Neuron (in vitro differentiated cells): ENCODE measurements around the gene PPP4R2.

ENCODE experiments used
- H2AFZ ChIP-seq: one replicate; pipeline ENCODE4 v1.6.1; 2013; ENCODE audit warnings: low read depth, mild to moderate bottlenecking, inconsistent platforms, low read length, moderate library complexity
- H3K27me3 ChIP-seq: one replicate; pipeline ENCODE4 v1.6.1; 2013; ENCODE audit warnings: low read length; ENCODE audit not compliant: insufficient read depth
- H3K36me3 ChIP-seq: one replicate; pipeline ENCODE4 v1.6.1; 2013; ENCODE audit warnings: low read length; ENCODE audit not compliant: insufficient read depth
- H3K4me1 ChIP-seq: one replicate; pipeline ENCODE4 v1.6.1; 2013; ENCODE audit warnings: low read length; ENCODE audit not compliant: insufficient read depth
- H3K4me3 ChIP-seq: 2 replicates; pipeline ENCODE4 v1.5.1; 2013; ENCODE audit warnings: mild to moderate bottlenecking, low read length, moderate library complexity
- H3K9me3 ChIP-seq: one replicate; pipeline ENCODE4 v1.6.1; 2013; ENCODE audit warnings: low read length

PPP4R2 gene

DNA sequence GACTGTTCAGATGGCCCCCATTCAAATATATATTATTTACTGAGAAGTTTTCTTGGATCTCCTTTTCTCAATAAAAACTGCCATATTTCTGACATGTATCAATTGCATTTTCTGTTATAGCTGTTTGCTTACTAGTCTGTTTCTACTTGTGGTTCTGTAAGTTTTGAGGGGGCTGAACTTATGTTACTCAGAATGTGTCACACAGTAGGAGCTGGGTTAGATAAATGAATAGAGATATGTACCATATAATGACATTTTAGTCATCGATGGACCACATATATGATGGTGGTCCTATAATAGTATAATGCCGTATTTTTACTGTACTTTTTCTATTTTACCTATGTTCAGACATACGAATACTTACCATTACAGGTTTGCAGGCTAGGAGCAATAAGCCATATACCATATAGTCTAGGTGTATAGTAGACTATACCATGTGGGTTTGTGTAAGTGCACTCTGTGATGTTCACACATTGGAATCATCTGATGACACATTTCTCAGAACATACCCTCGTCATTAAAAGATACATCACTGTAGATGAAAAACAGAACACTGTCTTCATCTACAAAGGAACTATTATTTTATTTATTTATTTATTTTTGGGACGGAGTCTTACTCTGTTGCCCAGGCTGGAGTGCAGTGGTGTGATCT lies 22.3 kb downstream of the PPP4R2 start:
- Histone ChIP-seq H3K27me3 (no peaks in the 10 kb centered on the region), H3K4me1 (no peaks in the 10 kb centered on the region), H3K9me3 (no peaks in the 10 kb centered on the region), H3K36me3 (peaks cover 9% of the 10 kb centered on the region), H3K4me3 (no peak overlapping the region), H2AFZ (no peak overlapping the region)

GRCh38 chr3:73021301-73021835 lies 24.8 kb downstream of the PPP4R2 start:
- Histone ChIP-seq H3K36me3 (peaks cover 6% of the 10 kb centered on the region), H3K4me3 (no peak overlapping the region), H2AFZ (no peak overlapping the region), H3K9me3 (no peaks in the 10 kb centered on the region), H3K27me3 (no peaks in the 10 kb centered on the region), H3K4me1 (peaks cover 8% of the 10 kb centered on the region)

GRCh38 chr3:73024836-73025235 lies 28.2 kb downstream of the PPP4R2 start:
- Histone ChIP-seq H2AFZ (no peak overlapping the region), H3K36me3 (peaks cover 7% of the 10 kb centered on the region), H3K4me1 (peaks cover 10% of the 10 kb centered on the region), H3K27me3 (no peaks in the 10 kb centered on the region), H3K4me3 (no peak overlapping the region), H3K9me3 (no peaks in the 10 kb centered on the region)

DNA sequence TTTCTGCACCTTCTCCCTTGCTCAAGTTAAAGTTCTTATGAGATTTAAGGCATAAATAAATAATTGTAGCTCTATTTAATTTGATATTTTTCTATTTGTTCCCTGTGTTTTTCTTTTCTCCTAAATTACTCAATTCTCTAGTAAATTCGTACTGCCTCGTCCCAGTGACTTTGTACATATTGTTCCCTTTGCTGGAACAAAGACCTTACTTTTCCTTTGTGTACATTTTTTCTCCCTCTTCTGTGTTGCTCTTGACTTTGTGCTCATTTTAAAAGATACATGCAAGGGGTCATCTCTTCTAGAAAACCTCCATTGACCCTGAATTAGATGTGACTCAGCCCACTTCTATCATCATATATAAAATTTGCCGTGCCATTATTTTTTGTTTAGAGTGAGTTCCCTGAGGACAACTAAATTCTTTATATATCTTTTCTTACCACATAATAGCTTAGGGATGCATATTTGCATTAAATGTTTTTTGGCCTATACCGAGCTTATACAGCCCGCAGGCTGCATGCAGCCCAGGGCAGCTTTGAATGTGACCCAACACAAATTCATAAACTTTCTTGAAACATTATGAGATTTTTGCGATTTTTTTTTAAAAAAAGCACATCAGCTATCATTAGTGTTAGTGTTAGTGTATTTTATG lies 29.6 kb downstream of the PPP4R2 start:
- no peaks in the 10 kb centered on the region for H3K9me3 ChIP-seq
- H3K4me3 ChIP-seq = no peak overlapping the region
- H3K36me3 ChIP-seq = peaks cover 9% of the 10 kb centered on the region
- no peaks in the 10 kb centered on the region for H3K27me3 ChIP-seq
- H2AFZ ChIP-seq = no peak overlapping the region
- H3K4me1 ChIP-seq = peaks cover 10% of the 10 kb centered on the region

DNA sequence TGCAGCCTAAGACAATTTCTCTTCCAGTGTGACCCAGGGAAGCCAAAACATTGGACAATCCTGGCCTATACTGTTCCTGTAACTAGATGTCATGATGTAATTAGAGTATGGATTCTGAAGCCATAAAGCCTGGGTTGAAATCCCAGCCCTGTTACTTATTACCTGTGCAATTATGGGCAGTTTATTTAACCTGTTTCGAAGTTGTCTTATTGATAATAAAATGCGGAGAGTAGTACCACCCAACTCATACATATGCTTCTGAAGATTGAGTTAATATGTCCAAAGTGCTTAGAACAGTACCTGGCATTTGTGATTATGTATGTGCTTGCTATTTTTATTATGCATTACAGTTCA lies 30.1 kb downstream of the PPP4R2 start:
- peaks cover 9% of the 10 kb centered on the region for H3K36me3 ChIP-seq
- H3K4me3 ChIP-seq = no peak overlapping the region
- no peak overlapping the region for H2AFZ ChIP-seq
- peaks cover 10% of the 10 kb centered on the region for H3K4me1 ChIP-seq
- no peaks in the 10 kb centered on the region for H3K27me3 ChIP-seq
- no peaks in the 10 kb centered on the region for H3K9me3 ChIP-seq

GRCh38 chr3:73028803-73029202 lies 32.2 kb downstream of the PPP4R2 start:
- no peaks in the 10 kb centered on the region for H3K27me3 ChIP-seq
- H2AFZ ChIP-seq = no peak overlapping the region
- no peak overlapping the region for H3K4me3 ChIP-seq
- H3K9me3 ChIP-seq = no peaks in the 10 kb centered on the region
- peaks cover 9% of the 10 kb centered on the region for H3K36me3 ChIP-seq
- H3K4me1 ChIP-seq = peaks cover 10% of the 10 kb centered on the region

DNA sequence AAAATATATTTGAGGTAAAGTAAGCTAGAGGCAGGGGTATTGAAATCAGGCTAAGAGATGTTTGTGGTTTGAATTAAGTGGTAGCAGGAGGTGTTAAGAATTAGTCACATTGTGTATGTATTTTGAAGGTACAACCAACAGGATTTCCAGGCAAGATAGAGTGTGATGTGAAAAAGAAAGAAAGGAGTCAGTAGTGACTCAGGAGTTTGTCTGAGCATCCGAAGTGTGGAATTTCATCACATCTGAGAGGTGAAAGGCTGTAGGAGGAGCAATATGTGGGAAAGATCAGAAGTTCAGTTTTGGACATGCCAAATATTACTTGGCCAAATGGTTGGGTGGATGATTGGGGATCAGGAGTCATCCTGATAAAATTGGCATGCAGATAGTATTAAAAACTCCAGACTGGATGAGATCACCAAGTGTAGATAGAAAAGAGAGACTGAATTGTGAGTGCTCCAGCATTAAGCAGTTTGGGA lies 32.7 kb downstream of the PPP4R2 start:
- H3K4me1 ChIP-seq = peaks cover 10% of the 10 kb centered on the region
- no peak overlapping the region for H2AFZ ChIP-seq
- peaks cover 9% of the 10 kb centered on the region for H3K36me3 ChIP-seq
- no peaks in the 10 kb centered on the region for H3K9me3 ChIP-seq
- no peaks in the 10 kb centered on the region for H3K27me3 ChIP-seq
- H3K4me3 ChIP-seq = no peak overlapping the region

DNA sequence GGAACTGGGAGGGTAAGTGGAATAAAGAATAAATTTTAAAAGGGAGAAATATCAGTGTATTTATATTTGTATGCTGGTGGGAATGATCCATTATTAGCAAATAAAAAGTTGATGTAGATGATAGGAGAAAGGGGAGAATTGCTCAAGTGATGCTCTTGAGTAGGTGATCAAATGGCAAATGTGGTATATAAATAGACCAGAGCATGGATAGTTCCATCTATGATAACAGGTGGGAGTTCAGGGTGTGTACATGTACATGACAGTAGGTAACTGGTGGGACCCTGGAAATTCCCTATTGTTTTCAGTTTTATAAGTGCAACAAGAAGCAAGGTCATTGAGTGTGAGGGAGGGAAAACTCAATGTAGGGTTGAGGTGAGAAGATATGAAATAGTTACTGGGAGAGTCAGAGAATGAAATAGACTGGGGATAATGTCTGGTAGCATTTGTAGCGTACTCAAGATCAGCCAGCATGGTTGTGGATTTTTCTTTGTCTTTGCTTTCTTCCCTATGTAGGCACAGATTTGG lies 33.5 kb downstream of the PPP4R2 start:
- H3K4me3 ChIP-seq = no peak overlapping the region
- no peaks in the 10 kb centered on the region for H3K9me3 ChIP-seq
- H3K36me3 ChIP-seq = peaks cover 9% of the 10 kb centered on the region
- no peak overlapping the region for H2AFZ ChIP-seq
- H3K4me1 ChIP-seq = peaks cover 10% of the 10 kb centered on the region
- H3K27me3 ChIP-seq = no peaks in the 10 kb centered on the region

DNA sequence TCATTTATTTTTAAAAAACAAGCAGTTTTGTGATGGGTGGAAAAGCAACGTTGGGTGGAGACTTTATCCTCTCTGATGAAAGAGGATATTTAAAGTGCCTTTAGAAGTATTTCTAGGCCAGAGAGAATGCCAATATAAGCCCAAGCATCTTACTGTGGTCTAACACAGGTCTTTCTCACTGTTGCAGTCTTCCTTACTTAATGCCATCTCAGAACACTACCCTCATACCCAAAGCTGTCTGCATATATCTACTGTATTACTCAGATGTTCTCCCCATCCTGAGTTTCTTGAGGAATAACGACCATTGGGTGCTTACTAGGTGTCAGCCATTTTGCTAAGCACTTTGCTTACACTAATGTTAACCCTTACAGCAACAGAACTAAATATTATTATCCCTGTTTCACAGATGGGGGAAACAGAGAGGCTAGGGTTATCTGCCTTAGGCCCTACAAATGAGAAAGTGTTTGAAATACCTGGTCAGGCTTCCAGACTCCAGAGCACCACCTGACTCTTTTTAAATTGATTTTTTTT lies 35.0 kb downstream of the PPP4R2 start:
- Histone ChIP-seq H3K4me3 (no peak overlapping the region), H3K36me3 (peaks cover 9% of the 10 kb centered on the region), H3K4me1 (no peaks in the 10 kb centered on the region), H3K27me3 (no peaks in the 10 kb centered on the region), H2AFZ (no peak overlapping the region), H3K9me3 (no peaks in the 10 kb centered on the region)

DNA sequence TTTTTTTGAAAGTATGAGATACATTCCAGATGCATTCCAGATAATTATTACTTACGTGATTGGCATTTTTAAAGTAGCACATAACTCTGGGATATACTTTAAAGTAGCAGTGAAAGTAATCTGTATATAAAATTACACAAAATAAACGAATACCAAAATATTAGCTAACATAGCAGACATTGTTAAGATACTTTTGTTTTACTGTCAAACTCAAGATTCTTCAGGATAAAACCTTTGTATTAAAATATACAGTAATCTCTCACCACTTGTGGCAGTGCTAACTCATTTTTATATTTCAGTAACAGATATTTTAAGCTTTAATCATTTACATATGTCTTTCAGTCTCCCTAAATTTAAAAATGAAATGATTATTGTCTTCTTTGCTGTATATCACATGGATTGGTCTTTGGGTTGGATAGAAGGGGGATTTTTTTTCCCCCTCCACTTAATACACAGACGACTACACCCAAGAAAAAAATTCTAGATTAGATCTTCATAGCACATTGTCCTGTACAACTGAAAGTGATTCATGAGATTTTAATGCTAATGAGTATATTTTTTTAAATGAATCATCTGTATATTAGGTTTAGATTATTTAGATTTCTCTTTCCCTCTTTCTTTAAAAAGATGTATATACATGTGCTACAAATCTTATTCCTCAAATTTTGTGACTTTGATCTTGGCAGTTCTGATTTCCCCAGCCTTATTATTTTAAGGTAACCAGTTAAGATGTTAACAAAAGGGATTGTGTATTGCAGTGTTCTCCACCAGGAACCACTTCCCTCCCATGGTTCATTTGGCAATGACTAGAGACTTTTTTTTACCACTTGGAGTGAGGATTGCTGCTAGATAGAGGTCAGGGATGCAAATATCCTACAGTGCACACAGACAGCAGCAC lies 40.3 kb downstream of the PPP4R2 start:
- Histone ChIP-seq H2AFZ (no peak overlapping the region), H3K4me3 (no peak overlapping the region), H3K27me3 (no peaks in the 10 kb centered on the region), H3K4me1 (no peaks in the 10 kb centered on the region), H3K9me3 (no peaks in the 10 kb centered on the region), H3K36me3 (no peaks in the 10 kb centered on the region)

GRCh38 chr3:73041537-73041936 lies 44.9 kb downstream of the PPP4R2 start:
- H3K4me3 ChIP-seq = no peak overlapping the region
- H2AFZ ChIP-seq = no peak overlapping the region
- no peaks in the 10 kb centered on the region for H3K9me3 ChIP-seq
- peaks cover 2% of the 10 kb centered on the region for H3K4me1 ChIP-seq
- H3K36me3 ChIP-seq = no peaks in the 10 kb centered on the region
- no peaks in the 10 kb centered on the region for H3K27me3 ChIP-seq

- Histone ChIP-seq H3K4me3 (no peak overlapping the region), H3K27me3 (no peaks in the 10 kb centered on the region), H2AFZ (no peak overlapping the region), H3K9me3 (no peaks in the 10 kb centered on the region), H3K36me3 (peaks cover 9% of the 10 kb centered on the region), H3K4me1 (peaks cover 2% of the 10 kb centered on the region)
Observed at GRCh38 chr3:73043414-73043813, 46.8 kb downstream of the PPP4R2 start.
